Measurements from ENCODE around the gene COX10.
"Not testable (repeated sequence)": the region's sequence is repeated elsewhere in the genome, so short reads cannot be mapped to it uniquely, and the experiment has no call there.

The COX10 gene

GRCh38 chr17:14184536-14184935 is 115.2 kb downstream of the COX10 start:
- H3K27ac ChIP-seq = not testable (repeated sequence)

GRCh38 chr17:14186443-14186842 is 117.1 kb downstream of the COX10 start:
- H3K27ac ChIP-seq = not testable (repeated sequence)

- H3K27ac ChIP-seq = not testable (repeated sequence)
These were observed 121.5 kb downstream of the COX10 start for GRCh38 chr17:14190774-14191173.

GRCh38 chr17:14191469-14191868 is 122.2 kb downstream of the COX10 start:
- not testable (repeated sequence) for H3K27ac ChIP-seq

- not testable (repeated sequence) for H3K27ac ChIP-seq
These were observed 122.7 kb downstream of the COX10 start for GRCh38 chr17:14192039-14192438.

GRCh38 chr17:14192636-14193344 is 123.5 kb downstream of the COX10 start:
- not testable (repeated sequence) for H3K27ac ChIP-seq

GRCh38 chr17:14196377-14196997 is 127.2 kb downstream of the COX10 start:
- no peak overlapping the region for H3K27ac ChIP-seq
- TF ChIP-seq CTCF (conservative IDR thresholded peaks at IDR 0.05) (peak; percentile 37), ZFX (IDR thresholded peaks at IDR 0.05) (no peak)

- TF ChIP-seq CTCF (conservative IDR thresholded peaks at IDR 0.05) = no peak
- TF ChIP-seq ZFX (IDR thresholded peaks at IDR 0.05) = no peak
- H3K27ac ChIP-seq = no peak overlapping the region
These were observed 127.8 kb downstream of the COX10 start for GRCh38 chr17:14197057-14197456.

- no peak overlapping the region for H3K27ac ChIP-seq
- TF ChIP-seq CTCF (conservative IDR thresholded peaks at IDR 0.05) (no peak), ZFX (IDR thresholded peaks at IDR 0.05) (no peak)
These were observed 128.3 kb downstream of the COX10 start for GRCh38 chr17:14197586-14197985.

GRCh38 chr17:14198013-14198412 is 128.7 kb downstream of the COX10 start:
- no peak overlapping the region for H3K27ac ChIP-seq

More at GRCh38 chr17:14198013-14198412, 128.7 kb downstream of the COX10 start:
- no peak for TF ChIP-seq ZFX (IDR thresholded peaks at IDR 0.05)
- TF ChIP-seq CTCF (conservative IDR thresholded peaks at IDR 0.05) = no peak
